ENCODE measurements around the gene MED29.

GRCh38 chr19:39380521-39381502 lies 10.4 kb upstream of the MED29 start:
- TF ChIP-seq SUZ12 (IDR thresholded peaks at IDR 0.05; ENCODE audit: extremely low read depth, insufficient read depth, insufficient read length), result no peak
- TF ChIP-seq YY1 (IDR thresholded peaks at IDR 0.05; ENCODE audit: insufficient read depth, insufficient read length), result no peak
- TF ChIP-seq ZNF274 (IDR thresholded peaks at IDR 0.05; ENCODE audit: low read depth, low read length), result no peak
